ENCODE measurements around the gene FRK.
"Not testable (repeated sequence)": the region's sequence is repeated elsewhere in the genome, so short reads cannot be mapped to it uniquely, and the experiment has no call there.

Gene FRK

DNA sequence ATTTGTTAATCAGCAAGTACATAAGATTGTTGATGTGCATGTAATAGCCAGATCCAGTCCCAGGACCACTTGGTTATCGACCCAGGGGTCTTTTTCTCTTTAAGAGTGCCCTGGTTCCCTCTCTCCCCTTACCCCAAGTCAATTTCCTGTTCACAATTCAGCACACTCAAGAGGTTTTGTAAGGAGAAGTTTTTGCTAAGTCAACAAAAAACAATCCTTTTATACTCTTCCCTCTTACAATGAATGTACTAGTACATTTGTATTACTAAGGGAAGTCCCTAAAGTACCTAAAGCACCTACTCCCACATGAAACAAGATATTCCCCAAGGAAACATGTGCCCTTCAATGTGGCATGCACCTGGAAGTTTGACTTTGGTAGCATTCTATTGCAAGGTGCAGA, 38.3 kb upstream of the FRK start:
- TF ChIP-seq SPI1 (IDR thresholded peaks at IDR 0.05; ENCODE audit: low read depth, low read length) (no peak), TAF1 (IDR thresholded peaks at IDR 0.05; ENCODE audit: low read depth, low read length) (no peak), POLR2AphosphoS5 (IDR thresholded peaks at IDR 0.05; ENCODE audit: low read depth, low read length) (no peak), POLR2A (IDR thresholded peaks at IDR 0.05; ENCODE audit: low read depth, low read length) (no peak), POU2F2 (IDR thresholded peaks at IDR 0.05; ENCODE audit: low read depth, low read length) (no peak), PAX5 (IDR thresholded peaks at IDR 0.05; ENCODE audit: insufficient read depth, low read length, severe bottlenecking) (no peak)
- no peak for FAIRE-seq

DNA sequence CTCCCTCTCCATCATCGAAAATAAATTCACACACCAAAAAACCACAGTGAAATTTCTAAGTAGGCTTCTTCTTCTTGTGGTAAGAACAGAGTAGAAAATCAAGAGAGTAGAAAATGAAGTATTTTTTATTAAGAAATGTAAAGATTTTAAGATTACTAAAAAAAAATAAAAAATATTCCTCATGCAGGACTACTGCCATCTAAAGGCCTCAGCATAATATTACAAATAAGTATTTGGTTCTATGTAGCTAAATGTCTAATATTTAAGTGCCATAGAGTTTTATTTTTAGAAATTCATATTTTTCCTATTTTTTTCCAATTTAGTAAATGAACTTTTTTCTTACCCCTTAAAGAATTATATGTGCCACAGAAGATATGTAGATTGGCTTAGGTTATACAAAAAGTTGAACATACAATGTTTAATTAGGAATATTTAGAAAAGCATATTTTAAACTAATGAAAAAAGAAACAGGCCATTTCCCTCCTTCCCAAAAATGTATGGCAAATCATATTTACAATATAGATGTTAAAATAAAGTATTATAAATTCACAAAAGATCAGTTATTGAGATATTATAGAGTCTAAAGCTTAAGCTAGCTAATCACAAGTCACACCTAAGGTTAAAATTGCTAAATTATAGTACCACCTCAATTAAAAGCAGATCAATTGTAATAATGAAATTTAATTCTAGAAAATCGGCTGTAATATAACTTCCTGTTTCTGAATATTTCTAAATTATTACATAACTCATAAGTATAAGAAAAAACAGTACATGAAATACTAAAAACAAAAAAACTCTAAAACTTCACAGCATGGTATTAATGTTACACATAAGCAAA, 36.5 kb upstream of the FRK start:
- DNase-seq (ENCODE audit: insufficient read length, low spot score) (no peak), FAIRE-seq (no peak)
- no peak for TF ChIP-seq POU2F2 (IDR thresholded peaks at IDR 0.05; ENCODE audit: low read depth, low read length)
- TF ChIP-seq PAX5 (IDR thresholded peaks at IDR 0.05; ENCODE audit: insufficient read depth, low read length, severe bottlenecking): no peak
- TF ChIP-seq POLR2A (IDR thresholded peaks at IDR 0.05; ENCODE audit: low read depth, low read length): no peak
- TF ChIP-seq TAF1 (IDR thresholded peaks at IDR 0.05; ENCODE audit: low read depth, low read length): no peak

More for the DNA sequence above, 38.3 kb upstream of the FRK start:
- no peak for DNase-seq (ENCODE audit: insufficient read length, low spot score)

DNA sequence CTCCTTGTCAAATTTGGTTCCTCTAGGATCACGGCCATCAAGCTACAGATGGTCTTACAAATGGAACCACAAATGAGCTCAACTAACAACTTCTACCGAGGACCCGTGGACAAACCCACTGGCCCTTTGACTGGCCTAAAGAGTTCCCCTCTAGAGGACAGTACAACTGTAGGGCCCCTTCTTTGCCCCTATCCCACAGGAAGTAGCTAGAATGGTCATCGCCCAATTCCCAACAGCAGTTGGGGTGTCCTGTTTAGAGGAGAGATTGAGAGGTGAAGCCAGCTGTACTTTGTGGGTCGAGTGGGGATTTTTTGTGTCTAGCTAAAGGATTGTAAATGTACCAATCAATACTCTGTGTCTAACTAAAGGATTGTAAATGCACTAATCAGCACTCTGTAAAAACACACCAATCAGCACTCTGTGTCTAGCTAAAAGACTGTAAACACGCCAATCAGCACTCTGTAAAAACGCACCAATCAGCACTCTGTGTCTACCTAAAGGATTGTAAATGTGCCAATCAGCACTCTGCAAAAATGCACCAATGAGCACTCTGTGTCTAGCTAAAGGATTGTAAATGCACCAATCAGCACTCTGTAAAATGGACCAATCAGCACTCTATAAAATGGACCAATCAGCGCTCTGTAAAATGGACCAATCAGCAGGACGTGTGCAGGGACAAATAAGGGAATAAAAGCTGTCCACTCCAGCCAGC, 35.5 kb upstream of the FRK start:
- not testable (repeated sequence) for DNase-seq (ENCODE audit: insufficient read length, low spot score); FAIRE-seq

DNA sequence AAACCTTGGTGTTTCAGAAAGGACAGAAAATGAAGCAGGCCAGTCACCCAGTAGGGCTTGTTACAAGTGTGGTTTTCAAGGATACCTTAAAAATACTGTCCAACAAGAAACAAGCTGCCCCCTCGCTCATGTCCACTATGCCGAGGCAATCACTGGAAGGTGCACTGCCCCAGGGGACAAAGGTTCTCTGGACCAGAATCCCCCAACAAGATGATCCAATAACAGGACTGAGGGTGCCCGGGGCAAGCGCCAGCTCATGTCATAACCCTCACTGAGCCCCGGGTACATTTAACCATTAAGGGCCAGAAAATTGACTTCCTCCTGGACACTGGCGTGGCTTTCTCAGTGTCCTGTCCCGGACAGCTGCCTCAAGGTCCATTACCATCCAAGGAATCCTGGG, 33.4 kb upstream of the FRK start:
- DNase-seq (ENCODE audit: insufficient read length, low spot score) (no peak), FAIRE-seq (no peak)
- no peak for TF ChIP-seq TAF1 (IDR thresholded peaks at IDR 0.05; ENCODE audit: low read depth, low read length)
- no peak for TF ChIP-seq PAX5 (IDR thresholded peaks at IDR 0.05; ENCODE audit: insufficient read depth, low read length, severe bottlenecking)
- no peak for TF ChIP-seq SPI1 (IDR thresholded peaks at IDR 0.05; ENCODE audit: low read depth, low read length)
- TF ChIP-seq POLR2AphosphoS5 (IDR thresholded peaks at IDR 0.05; ENCODE audit: low read depth, low read length): no peak
- TF ChIP-seq POLR2A (IDR thresholded peaks at IDR 0.05; ENCODE audit: low read depth, low read length): no peak
- TF ChIP-seq POU2F2 (IDR thresholded peaks at IDR 0.05; ENCODE audit: low read depth, low read length): no peak

DNA sequence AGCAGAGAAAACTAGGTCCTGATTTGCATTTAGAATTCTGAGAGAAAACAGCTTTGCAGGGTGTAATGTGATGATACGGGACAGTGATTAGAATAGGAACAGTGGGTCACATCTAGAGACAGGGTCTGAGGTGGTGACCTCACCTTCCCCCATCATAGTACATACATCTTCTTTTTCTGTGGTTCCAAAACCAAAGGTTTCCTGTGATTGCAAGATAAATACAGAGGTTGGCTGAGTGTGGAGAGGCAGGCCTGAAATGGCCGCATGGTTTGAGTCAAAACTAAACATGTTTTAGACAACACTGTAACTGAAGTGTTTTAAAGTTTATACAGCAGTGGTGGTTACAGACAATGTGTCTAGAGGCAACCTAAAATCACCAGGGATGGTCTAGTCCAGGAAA, 29.6 kb upstream of the FRK start:
- DNase-seq (ENCODE audit: insufficient read length, low spot score) (no peak), FAIRE-seq (peak; percentile 91)
- TF ChIP-seq SPI1 (IDR thresholded peaks at IDR 0.05; ENCODE audit: low read depth, low read length) (no peak), POLR2A (IDR thresholded peaks at IDR 0.05; ENCODE audit: low read depth, low read length) (peak; percentile 35; the same call in 1 of the 2 replicates)

DNA sequence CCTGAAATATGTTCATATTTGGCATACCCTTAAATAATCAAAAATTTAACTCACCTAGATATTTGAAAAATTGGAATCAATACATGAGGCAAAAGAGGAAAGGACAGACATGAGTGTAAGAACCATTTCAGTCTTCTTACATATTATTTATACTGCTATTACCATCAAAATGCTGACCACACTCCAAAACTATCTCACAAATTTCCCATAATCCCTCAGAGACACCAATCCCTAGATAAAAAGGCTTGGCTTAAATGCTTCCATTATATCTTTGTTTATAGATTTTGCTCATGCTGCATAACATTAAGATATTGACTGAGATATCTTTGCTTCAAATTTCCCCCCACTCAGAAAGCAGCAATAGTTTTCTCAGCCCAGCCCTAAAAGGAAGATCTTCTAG, 28.3 kb upstream of the FRK start:
- DNase-seq (ENCODE audit: insufficient read length, low spot score) (no peak), FAIRE-seq (no peak)
- TF ChIP-seq POU2F2 (IDR thresholded peaks at IDR 0.05; ENCODE audit: low read depth, low read length): no peak
- TF ChIP-seq SPI1 (IDR thresholded peaks at IDR 0.05; ENCODE audit: low read depth, low read length): no peak
- TF ChIP-seq POLR2A (IDR thresholded peaks at IDR 0.05; ENCODE audit: low read depth, low read length): no peak
- TF ChIP-seq POLR2AphosphoS5 (IDR thresholded peaks at IDR 0.05; ENCODE audit: low read depth, low read length): no peak
- no peak for TF ChIP-seq PAX5 (IDR thresholded peaks at IDR 0.05; ENCODE audit: insufficient read depth, low read length, severe bottlenecking)
- TF ChIP-seq TAF1 (IDR thresholded peaks at IDR 0.05; ENCODE audit: low read depth, low read length): no peak

DNA sequence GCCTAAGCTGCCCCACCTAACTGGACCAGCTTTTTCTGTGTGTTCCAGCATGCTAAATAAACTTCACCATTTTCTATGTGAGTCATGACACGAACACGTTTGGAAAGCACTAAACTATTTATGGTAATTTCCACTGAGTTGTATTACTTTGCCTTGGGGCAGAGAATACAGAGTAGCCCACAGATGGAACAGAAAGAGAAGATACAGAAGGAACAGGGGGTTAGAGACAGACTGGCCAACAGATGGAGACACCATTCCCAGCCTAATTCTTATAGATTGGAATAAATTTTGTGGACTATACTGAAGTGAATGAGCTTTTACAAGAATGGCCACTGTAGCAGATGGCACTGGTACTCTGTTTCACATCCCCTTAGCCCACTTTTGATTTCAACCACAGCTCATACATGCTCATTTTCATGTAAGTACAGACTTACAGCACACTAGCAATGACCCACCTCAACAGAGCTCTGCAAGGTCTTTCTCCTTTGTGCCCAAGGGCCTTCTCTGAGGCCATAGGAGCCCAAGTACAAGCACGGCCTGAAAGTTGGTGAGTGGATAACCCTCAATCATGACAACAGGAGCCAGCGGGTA, 26.8 kb upstream of the FRK start:
- FAIRE-seq (peak; percentile 94), DNase-seq (ENCODE audit: insufficient read length, low spot score) (no peak)
- peak; percentile 68 for TF ChIP-seq POLR2A (IDR thresholded peaks at IDR 0.05; ENCODE audit: low read depth, low read length)
- no peak for TF ChIP-seq TAF1 (IDR thresholded peaks at IDR 0.05; ENCODE audit: low read depth, low read length)
- TF ChIP-seq SPI1 (IDR thresholded peaks at IDR 0.05; ENCODE audit: low read depth, low read length): peak; percentile 97
- TF ChIP-seq PAX5 (IDR thresholded peaks at IDR 0.05; ENCODE audit: insufficient read depth, low read length, severe bottlenecking): no peak
- TF ChIP-seq POLR2AphosphoS5 (IDR thresholded peaks at IDR 0.05; ENCODE audit: low read depth, low read length): peak; percentile 61; the same call in 1 of the 2 replicates
- TF ChIP-seq POU2F2 (IDR thresholded peaks at IDR 0.05; ENCODE audit: low read depth, low read length): 0 out of 2 replicates have a peak, but pooled peaks have one; percentile 52

DNA sequence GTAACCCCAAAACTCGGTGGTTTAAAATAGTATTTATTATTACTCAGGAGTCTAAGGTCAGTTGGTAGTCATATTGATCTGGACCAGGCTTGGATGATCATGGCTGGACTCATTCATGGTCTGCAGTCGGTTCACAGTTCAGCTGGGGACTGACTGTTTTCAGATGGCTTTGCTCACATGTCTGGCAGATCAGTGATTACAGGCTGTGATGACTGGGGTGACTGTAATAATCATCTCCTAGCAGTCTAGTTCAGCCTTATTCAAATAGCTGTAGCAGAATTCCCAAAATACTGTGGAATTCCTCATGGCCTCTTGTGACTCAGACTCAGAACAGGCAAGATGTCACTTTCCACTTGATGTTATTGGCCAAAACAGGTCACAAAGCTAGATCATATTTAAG, 23.6 kb upstream of the FRK start:
- TF ChIP-seq POU2F2 (IDR thresholded peaks at IDR 0.05; ENCODE audit: low read depth, low read length) (no peak), POLR2AphosphoS5 (IDR thresholded peaks at IDR 0.05; ENCODE audit: low read depth, low read length) (no peak), POLR2A (IDR thresholded peaks at IDR 0.05; ENCODE audit: low read depth, low read length) (no peak), PAX5 (IDR thresholded peaks at IDR 0.05; ENCODE audit: insufficient read depth, low read length, severe bottlenecking) (no peak), SPI1 (IDR thresholded peaks at IDR 0.05; ENCODE audit: low read depth, low read length) (no peak), TAF1 (IDR thresholded peaks at IDR 0.05; ENCODE audit: low read depth, low read length) (no peak)
- DNase-seq (ENCODE audit: insufficient read length, low spot score): no peak
- peak; percentile 13 for FAIRE-seq

DNA sequence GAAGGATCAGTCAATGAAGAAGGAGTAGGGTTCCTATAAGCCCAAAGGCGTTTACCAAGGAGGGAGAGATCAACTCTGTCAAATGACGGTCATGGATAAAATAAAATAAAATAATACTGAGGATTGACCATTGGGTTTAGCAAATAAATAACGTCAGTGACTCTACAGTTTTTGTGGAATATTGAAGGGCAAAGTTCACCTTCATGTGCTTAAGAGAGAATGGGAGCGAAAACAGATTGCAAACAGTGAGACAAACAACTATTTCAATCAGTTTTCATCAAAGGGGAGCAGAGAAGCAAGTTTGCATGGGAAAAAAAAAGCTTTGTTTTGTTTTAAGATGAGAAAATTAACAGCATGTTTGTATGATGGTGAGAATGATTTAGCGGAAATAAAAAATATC, 22.4 kb upstream of the FRK start:
- DNase-seq (ENCODE audit: insufficient read length, low spot score) (no peak), FAIRE-seq (no peak)
- no peak for TF ChIP-seq SPI1 (IDR thresholded peaks at IDR 0.05; ENCODE audit: low read depth, low read length)
- no peak for TF ChIP-seq POLR2AphosphoS5 (IDR thresholded peaks at IDR 0.05; ENCODE audit: low read depth, low read length)
- TF ChIP-seq PAX5 (IDR thresholded peaks at IDR 0.05; ENCODE audit: insufficient read depth, low read length, severe bottlenecking): no peak
- no peak for TF ChIP-seq TAF1 (IDR thresholded peaks at IDR 0.05; ENCODE audit: low read depth, low read length)
- TF ChIP-seq POLR2A (IDR thresholded peaks at IDR 0.05; ENCODE audit: low read depth, low read length): no peak
- TF ChIP-seq POU2F2 (IDR thresholded peaks at IDR 0.05; ENCODE audit: low read depth, low read length): no peak

All from GM12891 (cell line).